Fibroblast of villous mesenchyme (primary cell): Measurements from ENCODE around the gene SGSH. TPM values are rescaled to one million over a fixed set of nuclear protein-coding genes. Genes with fewer than 3 reads are reported as not detected.

Source experiments
- DNase-seq: peaks from one replicate; pipeline ENCODE4 v3.0.0-alpha.2; 2010; ENCODE audit warnings: low read depth
- H3K4me3 ChIP-seq: 2 replicates; pipeline ENCODE4 v1.5.1; 2011; ENCODE audit warnings: low read depth, mild to moderate bottlenecking, low read length
- CTCF ChIP-seq: IDR thresholded peaks from 2 replicates; pipeline ENCODE4 v1.5.1; 2012; ENCODE audit warnings: low read depth, mild to moderate bottlenecking, low read length; ENCODE audit not compliant: insufficient read depth
- total RNA-seq: library from RNA; depleted of rRNA; stranded (reverse); fragments of >200 nt; gene quantifications from 2 replicates; pipeline ENCODE4 v1.2.3, GENCODE V29; 2012

Gene SGSH
- total RNA-seq, 1 donor = 12.1 TPM

- no peak overlapping the region for H3K4me3 ChIP-seq
- peak; percentile 30 for TF ChIP-seq CTCF
- no peak for DNase-seq
Observed at GRCh38 chr17:80252871-80253270, 32.7 kb upstream of the SGSH start.

GRCh38 chr17:80251966-80252365, 31.8 kb upstream of the SGSH start:
- DNase-seq = no peak
- no peak overlapping the region for H3K4me3 ChIP-seq
- no peak for TF ChIP-seq CTCF

DNA sequence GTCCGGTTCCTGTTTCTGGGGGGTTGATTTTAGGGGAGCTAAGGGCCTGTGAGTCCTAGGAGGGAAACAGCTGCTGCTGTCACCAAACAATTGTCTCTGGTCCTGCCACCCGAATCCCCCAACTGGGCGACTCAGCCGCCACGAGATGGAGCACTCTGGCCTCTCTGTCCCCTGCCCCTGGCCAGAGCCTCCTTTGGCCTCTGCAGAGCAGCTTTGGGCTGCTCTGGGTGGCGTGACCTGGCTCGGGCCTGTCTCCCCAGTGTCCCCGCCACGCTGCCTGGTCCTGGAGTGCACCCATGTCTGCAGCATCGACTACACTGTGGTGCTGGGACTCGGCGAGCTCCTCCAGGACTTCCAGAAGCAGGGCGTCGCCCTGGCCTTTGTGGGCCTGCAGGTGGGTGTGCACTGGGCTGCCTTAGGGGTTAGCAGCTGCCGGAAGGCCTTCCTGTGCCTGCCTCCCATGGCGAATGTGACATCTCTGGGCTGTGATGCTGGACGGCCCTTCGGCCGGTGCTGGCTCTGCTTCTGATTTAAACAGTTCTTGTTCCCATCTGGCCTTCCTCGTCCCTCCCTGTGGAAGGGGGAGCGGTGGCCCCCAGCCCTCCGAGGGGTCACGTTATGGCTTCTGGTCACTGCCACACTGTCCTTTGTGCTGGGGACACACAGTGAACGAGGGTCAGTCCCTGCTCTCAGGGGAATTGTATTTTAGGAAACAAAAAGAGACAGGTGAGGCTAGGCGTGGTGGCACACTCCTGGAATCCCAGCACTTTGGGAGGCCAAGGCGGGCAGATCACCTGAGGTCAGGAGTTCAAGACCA, 29.0 kb upstream of the SGSH start:
- no peak overlapping the region for H3K4me3 ChIP-seq
- no peak for TF ChIP-seq CTCF
- DNase-seq = no peak

DNA sequence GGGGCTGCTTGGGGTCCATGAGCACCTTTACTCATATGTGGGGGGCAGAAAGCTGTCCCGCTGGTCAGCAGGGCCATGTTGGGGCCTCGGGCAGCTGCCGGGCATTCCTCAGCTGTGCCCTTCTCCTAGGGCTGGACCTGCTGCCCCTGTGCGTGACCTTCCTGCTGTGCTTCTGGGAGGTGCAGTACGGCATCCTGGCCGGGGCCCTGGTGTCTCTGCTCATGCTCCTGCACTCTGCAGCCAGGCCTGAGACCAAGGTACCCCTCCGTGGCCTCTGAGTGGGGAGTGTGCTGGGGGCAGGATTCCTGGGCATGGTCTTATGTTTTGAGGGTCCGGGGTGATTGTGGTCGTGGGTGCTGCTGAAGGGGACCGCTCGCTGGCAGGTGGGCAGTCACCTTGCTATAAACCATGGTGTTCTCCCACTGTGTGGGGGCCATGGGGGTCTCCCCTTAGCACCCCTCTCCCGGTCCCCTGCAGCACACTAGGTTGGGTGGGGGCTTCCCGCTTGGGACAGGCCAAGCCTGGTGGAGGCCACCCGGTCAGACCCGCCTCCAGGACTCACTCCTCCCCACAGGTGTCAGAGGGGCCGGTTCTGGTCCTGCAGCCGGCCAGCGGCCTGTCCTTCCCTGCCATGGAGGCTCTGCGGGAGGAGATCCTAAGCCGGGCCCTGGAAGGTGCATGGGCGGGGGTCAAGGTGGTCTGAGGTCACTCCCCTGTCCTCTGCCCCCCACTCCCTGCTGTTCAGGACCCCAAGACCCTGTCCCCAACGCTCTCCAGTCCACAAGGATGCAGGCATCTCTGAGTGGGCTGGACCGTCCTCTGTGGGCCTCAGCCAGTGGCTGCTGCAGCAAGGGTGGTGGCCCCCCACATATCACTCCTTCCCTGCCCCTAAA, 28.1 kb upstream of the SGSH start:
- DNase-seq = no peak
- H3K4me3 ChIP-seq = no peak overlapping the region
- TF ChIP-seq CTCF = no peak

DNA sequence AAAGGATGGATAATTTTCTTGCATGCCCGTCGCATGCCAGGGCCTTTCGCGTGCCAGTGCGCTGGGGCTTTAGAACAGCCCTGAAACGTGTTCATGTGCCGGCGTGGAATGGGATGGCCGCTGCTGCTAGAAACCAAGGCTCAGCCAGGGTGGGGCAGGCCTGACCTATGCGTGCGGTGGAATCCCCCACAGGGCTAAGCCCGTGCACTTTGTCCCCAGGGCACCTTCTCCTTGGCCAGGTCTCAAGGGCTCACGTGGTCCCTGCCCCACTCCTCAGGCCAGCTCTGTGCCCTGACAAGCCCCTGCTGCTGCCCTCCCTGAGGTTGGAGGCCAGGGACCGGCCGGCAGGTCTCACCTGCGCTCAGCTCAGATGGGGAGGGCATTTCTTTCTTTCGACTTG, 27.4 kb upstream of the SGSH start:
- no peak overlapping the region for H3K4me3 ChIP-seq
- no peak for DNase-seq
- no peak for TF ChIP-seq CTCF

DNA sequence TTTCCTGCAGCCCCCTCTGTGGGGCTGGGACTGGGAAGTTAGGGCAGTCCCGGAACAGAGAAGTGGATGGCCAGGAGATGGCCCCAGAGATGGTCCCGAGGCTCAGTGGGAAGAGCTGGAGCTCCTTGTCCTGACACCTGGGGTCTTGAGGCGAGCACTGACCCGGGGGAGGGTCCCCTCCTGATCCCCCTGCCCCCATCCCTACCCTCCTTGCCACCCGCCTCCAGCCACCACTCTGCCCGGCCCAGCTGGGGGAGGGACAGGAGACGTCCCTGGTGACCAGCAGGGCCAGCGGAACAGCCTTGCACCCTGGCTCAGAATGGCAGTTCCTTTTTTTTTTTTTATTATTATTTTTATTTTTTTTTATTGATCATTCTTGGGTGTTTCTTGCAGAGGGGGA, 26.6 kb upstream of the SGSH start:
- H3K4me3 ChIP-seq = no peak overlapping the region
- TF ChIP-seq CTCF = no peak
- DNase-seq = no peak
